ENCODE results near the gene MED17. TPM values are rescaled to one million over a fixed set of nuclear protein-coding genes. Genes with fewer than 3 reads are reported as not detected.

The MED17 gene
- total RNA-seq, result 10 to 100 TPM; 47.7 to 60.6 TPM

- peak within 1 kb of the TSS; percentile 84 to 99 for H3K27ac Mint-ChIP-seq
- DNase-seq (ENCODE audit: low spot score) (peak; percentile 92), ATAC-seq (peak; percentile 96 to 99)
- peaks cover 8% of the 10 kb centered on the region for H3K36me3 Mint-ChIP-seq
- peak within 1 kb of the TSS; percentile 95 for H3K4me3 Mint-ChIP-seq
- H3K27me3 Mint-ChIP-seq, result no peaks in the 10 kb centered on the region
- no peaks in the 10 kb centered on the region for H3K9me3 Mint-ChIP-seq
- H3K4me1 Mint-ChIP-seq (ENCODE audit: low read depth in 2 of 2), result peaks cover 31 to 41% of the 10 kb centered on the region in 2 donors
Observed at GRCh38 chr11:93784145-93784934, at the start of gene MED17. MED17 (plus strand) TSS chr11:93784282; CDS start chr11:93784514, 232 bp downstream.

DNA sequence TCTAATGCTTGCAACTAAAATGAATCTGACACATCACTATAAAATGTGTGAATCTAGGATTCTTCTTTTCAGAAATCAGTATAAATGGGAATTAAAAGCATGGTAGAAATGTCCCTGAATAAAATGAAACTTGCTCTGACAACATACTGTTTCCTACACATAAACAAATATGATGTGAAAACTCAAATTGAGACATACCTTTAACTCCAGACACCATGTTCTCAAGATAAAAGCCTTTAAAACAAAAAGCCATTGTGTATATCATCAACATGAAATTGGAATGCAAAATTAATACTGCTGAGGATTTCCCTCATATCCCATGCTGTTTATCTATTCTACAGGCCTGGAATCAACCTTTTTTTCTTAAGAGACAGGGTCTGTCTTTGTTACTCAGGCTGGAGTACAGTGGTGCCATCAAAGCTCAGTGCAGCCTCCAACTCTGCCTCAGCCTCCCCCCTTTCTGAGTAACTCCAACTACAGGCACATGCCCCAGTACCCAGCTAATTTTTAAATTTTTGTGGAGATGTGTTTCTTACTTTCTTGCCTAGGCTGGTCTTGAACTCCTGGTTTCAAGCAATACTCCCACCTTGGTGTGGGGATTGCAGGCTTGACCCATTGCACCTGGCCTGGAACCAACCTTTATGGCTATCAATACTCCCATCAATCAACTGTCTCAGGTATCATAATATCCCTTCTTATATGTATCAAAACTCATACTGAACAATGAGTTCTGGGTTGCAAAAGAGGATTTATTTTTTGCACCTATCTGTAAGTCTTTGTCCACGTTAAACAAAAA lies 49.5 kb upstream of the MED17 start:
- Mint-ChIP-seq H3K9me3 (no peaks in the 10 kb centered on the region), H3K4me1 (ENCODE audit: low read depth in 2 of 2) (peaks cover 33 to 57% of the 10 kb centered on the region in 2 donors), H3K4me3 (peak overlapping the region; percentile 40), H3K27me3 (no peaks in the 10 kb centered on the region), H3K36me3 (peaks cover 53% of the 10 kb centered on the region), H3K27ac (peak overlapping the region; percentile 43 to 99)
- DNase-seq (ENCODE audit: low spot score), result no peak
- ATAC-seq, result peak in 1 of 2 donors; percentile 43

- Mint-ChIP-seq H3K4me1 (ENCODE audit: low read depth in 2 of 2) (peaks cover 38 to 67% of the 10 kb centered on the region in 2 donors), H3K9me3 (no peaks in the 10 kb centered on the region), H3K27me3 (no peaks in the 10 kb centered on the region), H3K4me3 (peak overlapping the region; percentile 93), H3K36me3 (peaks cover 61% of the 10 kb centered on the region), H3K27ac (peak overlapping the region; percentile 99 to 100)
- ATAC-seq (no peak), DNase-seq (ENCODE audit: low spot score) (no peak)
Observed at GRCh38 chr11:93735627-93736026, 48.5 kb upstream of the MED17 start.

DNA sequence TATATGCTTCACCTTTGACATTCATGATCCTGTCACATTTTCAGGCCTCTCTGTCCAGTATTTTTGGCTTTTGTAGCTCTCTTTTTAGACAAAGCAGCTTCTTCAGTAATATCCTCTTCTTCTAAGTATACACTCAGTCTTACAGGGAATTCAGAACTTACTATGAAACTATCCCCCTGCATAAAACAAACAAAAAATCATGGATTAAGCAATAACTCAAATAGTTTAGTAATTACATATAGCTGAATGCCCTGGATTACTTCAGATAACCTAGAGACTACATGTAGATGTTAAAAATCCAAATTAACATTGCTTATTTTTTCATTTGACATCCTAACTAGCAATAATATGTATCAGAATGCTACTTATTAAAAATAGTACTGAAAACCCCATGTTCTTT lies 48.0 kb upstream of the MED17 start:
- Mint-ChIP-seq H3K4me1 (ENCODE audit: low read depth in 2 of 2) (peaks cover 40 to 70% of the 10 kb centered on the region in 2 donors), H3K36me3 (peaks cover 63% of the 10 kb centered on the region), H3K27ac (peak overlapping the region; percentile 99 to 100), H3K9me3 (no peaks in the 10 kb centered on the region), H3K27me3 (no peaks in the 10 kb centered on the region), H3K4me3 (peak overlapping the region; percentile 93)
- DNase-seq (ENCODE audit: low spot score) (no peak), ATAC-seq (no peak)

GRCh38 chr11:93737904-93738612 lies 46.0 kb upstream of the MED17 start:
- H3K4me3 Mint-ChIP-seq, result peak overlapping the region; percentile 93
- no peaks in the 10 kb centered on the region for H3K27me3 Mint-ChIP-seq
- no peak for ATAC-seq
- H3K36me3 Mint-ChIP-seq, result peaks cover 55% of the 10 kb centered on the region
- peak overlapping the region; percentile 99 to 100 for H3K27ac Mint-ChIP-seq
- peaks cover 44 to 72% of the 10 kb centered on the region in 2 donors for H3K4me1 Mint-ChIP-seq (ENCODE audit: low read depth in 2 of 2)
- no peaks in the 10 kb centered on the region for H3K9me3 Mint-ChIP-seq
- DNase-seq (ENCODE audit: low spot score), result no peak

- Mint-ChIP-seq H3K27ac (peak overlapping the region; percentile 99 to 100), H3K36me3 (peaks cover 55% of the 10 kb centered on the region), H3K4me3 (peak overlapping the region; percentile 93), H3K9me3 (no peaks in the 10 kb centered on the region), H3K4me1 (ENCODE audit: low read depth in 2 of 2) (peaks cover 47 to 72% of the 10 kb centered on the region in 2 donors), H3K27me3 (no peaks in the 10 kb centered on the region)
- DNase-seq (ENCODE audit: low spot score), result no peak
- no peak for ATAC-seq
Observed at GRCh38 chr11:93738647-93739081, 45.4 kb upstream of the MED17 start.

GRCh38 chr11:93740031-93740729 lies 43.9 kb upstream of the MED17 start:
- Mint-ChIP-seq H3K36me3 (peaks cover 50% of the 10 kb centered on the region), H3K27ac (peak overlapping the region; percentile 99 to 100), H3K4me3 (peak overlapping the region; percentile 93), H3K27me3 (no peaks in the 10 kb centered on the region), H3K4me1 (ENCODE audit: low read depth in 2 of 2) (peaks cover 49 to 62% of the 10 kb centered on the region in 2 donors), H3K9me3 (no peaks in the 10 kb centered on the region)
- ATAC-seq (no peak), DNase-seq (ENCODE audit: low spot score) (no peak)

- Mint-ChIP-seq H3K27me3 (no peaks in the 10 kb centered on the region), H3K36me3 (peaks cover 50% of the 10 kb centered on the region), H3K27ac (peak overlapping the region; percentile 99 to 100), H3K9me3 (no peaks in the 10 kb centered on the region), H3K4me3 (peak overlapping the region; percentile 93), H3K4me1 (ENCODE audit: low read depth in 2 of 2) (peaks cover 49 to 61% of the 10 kb centered on the region in 2 donors)
- peak; percentile 79 for DNase-seq (ENCODE audit: low spot score)
- ATAC-seq, result peak; percentile 58 to 68
Observed at GRCh38 chr11:93740730-93741093, 43.4 kb upstream of the MED17 start.

DNA sequence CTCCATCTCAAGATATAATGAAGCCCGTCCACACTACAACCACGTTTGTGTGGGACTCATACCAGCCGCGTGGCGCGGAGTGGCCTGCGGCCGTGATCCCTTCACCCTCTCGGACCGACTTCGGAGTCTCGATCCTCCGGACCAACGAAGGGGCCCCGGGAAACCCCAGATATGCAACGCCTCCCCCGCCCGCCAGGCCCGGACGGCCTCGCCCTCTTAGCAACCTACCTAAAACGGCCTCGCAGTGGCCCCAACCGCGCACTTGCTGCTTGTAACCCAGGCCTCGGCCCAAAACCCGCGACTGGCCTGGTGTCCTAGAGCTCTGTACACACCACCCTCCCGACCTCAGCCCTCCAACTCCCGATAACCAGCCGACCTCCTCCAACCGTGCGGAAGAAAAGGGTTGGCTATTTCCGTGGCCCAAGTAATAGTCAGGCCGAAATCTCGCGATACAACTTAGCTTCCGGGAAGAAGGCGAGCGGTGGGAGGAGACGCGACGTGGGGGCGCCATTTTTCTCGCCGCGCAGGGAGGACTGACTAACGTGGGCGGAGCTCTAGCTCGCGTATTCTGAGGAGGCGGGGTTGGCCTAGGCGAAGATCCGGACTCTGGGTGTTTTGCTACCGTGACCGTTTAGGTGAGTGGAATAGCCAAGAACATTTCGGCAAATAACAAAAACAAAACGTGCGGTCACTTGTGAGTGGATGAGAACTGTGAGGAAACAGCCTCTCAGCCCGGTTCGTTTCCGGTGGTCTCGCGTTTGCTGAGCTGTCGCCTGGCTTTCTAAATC lies 42.8 kb upstream of the MED17 start, which contains the start of the genes C11orf54 and TAF1D:
Gene C11orf54 (plus strand): TSS at position 579 of the 788 bp plus-strand sequence. CDS start 5,722 bp downstream, outside the sequence.
Gene TAF1D (minus strand): TSS at position 402 of the 788 bp plus-strand sequence. CDS start 2,191 bp downstream, outside the sequence.
- peak within 1 kb of the TSS; percentile 93 for H3K4me3 Mint-ChIP-seq

GRCh38 chr11:93741882-93742226 lies 42.2 kb upstream of the MED17 start:
- ATAC-seq, result peak in 1 of 2 donors; percentile 2
- Mint-ChIP-seq H3K4me1 (ENCODE audit: low read depth in 2 of 2) (peaks cover 45 to 50% of the 10 kb centered on the region in 2 donors), H3K9me3 (no peaks in the 10 kb centered on the region), H3K4me3 (peak overlapping the region; percentile 93), H3K27me3 (no peaks in the 10 kb centered on the region), H3K36me3 (peaks cover 38% of the 10 kb centered on the region), H3K27ac (peak overlapping the region; percentile 99 to 100)
- no peak for DNase-seq (ENCODE audit: low spot score)

More for the DNA sequence above, 42.8 kb upstream of the MED17 start, which contains the start of the genes C11orf54 and TAF1D:
- Mint-ChIP-seq H3K36me3 (peaks cover 44% of the 10 kb centered on the region), H3K9me3 (no peaks in the 10 kb centered on the region), H3K27ac (peak within 1 kb of the TSS; percentile 99 to 100), H3K4me1 (ENCODE audit: low read depth in 2 of 2) (peaks cover 45 to 56% of the 10 kb centered on the region in 2 donors), H3K27me3 (no peaks in the 10 kb centered on the region)
- peak; percentile 97 for DNase-seq (ENCODE audit: low spot score)
- ATAC-seq, result peak; percentile 94 to 96

DNA sequence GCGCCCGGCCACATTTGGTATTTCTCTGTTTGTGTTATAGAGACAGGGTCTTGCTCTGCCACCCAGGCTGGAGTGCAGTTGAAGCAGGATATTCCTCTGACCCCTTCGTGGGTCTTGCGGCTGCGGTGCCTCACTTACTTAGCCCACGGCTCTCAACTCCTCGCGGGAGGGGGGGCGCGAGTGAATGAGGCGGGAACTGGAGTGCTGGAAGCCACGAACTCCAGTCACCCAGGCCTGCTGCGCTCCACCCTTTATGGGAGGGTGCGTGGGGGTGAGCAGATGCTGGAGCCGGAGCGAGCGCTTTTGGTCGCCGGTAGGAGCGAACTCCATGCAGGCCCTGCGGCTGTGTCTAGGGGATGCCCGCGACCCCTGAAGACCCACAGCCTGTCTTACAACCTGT lies 40.8 kb upstream of the MED17 start:
- Mint-ChIP-seq H3K27ac (peak overlapping the region; percentile 17 to 99), H3K36me3 (peaks cover 24% of the 10 kb centered on the region), H3K9me3 (no peaks in the 10 kb centered on the region), H3K4me1 (ENCODE audit: low read depth in 2 of 2) (peaks cover 33 to 36% of the 10 kb centered on the region in 2 donors), H3K4me3 (peak overlapping the region; percentile 64), H3K27me3 (no peaks in the 10 kb centered on the region)
- DNase-seq (ENCODE audit: low spot score) (no peak), ATAC-seq (no peak)

- ATAC-seq (no peak), DNase-seq (ENCODE audit: low spot score) (no peak)
- Mint-ChIP-seq H3K27ac (peak overlapping the region in 1 of 2 donors; percentile 20), H3K9me3 (no peaks in the 10 kb centered on the region), H3K4me1 (ENCODE audit: low read depth in 2 of 2) (peaks cover 21 to 22% of the 10 kb centered on the region in 2 donors), H3K27me3 (no peaks in the 10 kb centered on the region), H3K4me3 (no peak overlapping the region), H3K36me3 (peaks cover 10% of the 10 kb centered on the region)
Observed at GRCh38 chr11:93744669-93745004, 39.4 kb upstream of the MED17 start.

All from natural killer cell treated with Interleukin-12 subunit alpha and Interleukin-12 subunit beta and Interleukin-15 and Interleukin-18, amount 100 ng/mL, for 72 hours (primary cell).